Measurements from ENCODE around the gene ARPC1A. TPM values are rescaled to one million over a fixed set of nuclear protein-coding genes. Genes with fewer than 3 reads are reported as not detected.
"Not testable (repeated sequence)": the region's sequence is repeated elsewhere in the genome, so short reads cannot be mapped to it uniquely, and the experiment has no call there.

The ARPC1A gene
- polyA plus RNA-seq (2013, experiment 1 of 2), result 114 TPM
- 122 TPM for polyA plus RNA-seq (2013, experiment 2 of 2)

- Histone ChIP-seq H3K4me1 (ENCODE audit: insufficient read depth, low read length) (no peaks in the 10 kb centered on the region), H3K9ac (ENCODE audit: low read depth, low read length) (peak within 1 kb of the TSS; percentile 86), H3K4me3 (ENCODE audit: low read length) (peak within 1 kb of the TSS; percentile 81), H3K27me3 (ENCODE audit: insufficient read depth, low read length) (no peaks in the 10 kb centered on the region), H3K27ac (ENCODE audit: low read depth, low read length) (peak within 1 kb of the TSS; percentile 77), H3K36me3 (ENCODE audit: insufficient read depth, low read length) (no peaks in the 10 kb centered on the region), H3K9me3 (ENCODE audit: insufficient read depth, low read depth, low read length) (no peaks in the 10 kb centered on the region)
- WGBS, result under 1% methylated on average over 82 of the region's 82 CpGs
Observed at GRCh38 chr7:99325592-99326407, at the start of gene ARPC1A. ARPC1A (plus strand) TSS chr7:99325898; CDS start chr7:99333354, 7,456 bp downstream.

GRCh38 chr7:99278180-99278579, 47.5 kb upstream of the ARPC1A start:
- H3K4me3 ChIP-seq (ENCODE audit: low read length), result no peak overlapping the region
- 82% methylated on average over 5 of the region's 5 CpGs for WGBS
- no peaks in the 10 kb centered on the region for H3K27me3 ChIP-seq (ENCODE audit: insufficient read depth, low read length)
- H3K9ac ChIP-seq (ENCODE audit: low read depth, low read length), result no peak overlapping the region
- H3K9me3 ChIP-seq (ENCODE audit: insufficient read depth, low read depth, low read length), result no peaks in the 10 kb centered on the region
- no peaks in the 10 kb centered on the region for H3K36me3 ChIP-seq (ENCODE audit: insufficient read depth, low read length)
- no peak overlapping the region for H3K27ac ChIP-seq (ENCODE audit: low read depth, low read length)
- H3K4me1 ChIP-seq (ENCODE audit: insufficient read depth, low read length), result no peaks in the 10 kb centered on the region

- H3K9ac ChIP-seq (ENCODE audit: low read depth, low read length); H3K9me3 ChIP-seq (ENCODE audit: insufficient read depth, low read depth, low read length); H3K27ac ChIP-seq (ENCODE audit: low read depth, low read length); H3K4me3 ChIP-seq (ENCODE audit: low read length); H3K27me3 ChIP-seq (ENCODE audit: insufficient read depth, low read length); H3K4me1 ChIP-seq (ENCODE audit: insufficient read depth, low read length); H3K36me3 ChIP-seq (ENCODE audit: insufficient read depth, low read length): not testable (repeated sequence)
- 94% methylated on average over 4 of the region's 4 CpGs for WGBS
Observed at GRCh38 chr7:99284165-99284564, 41.5 kb upstream of the ARPC1A start.

GRCh38 chr7:99287779-99288534, 37.7 kb upstream of the ARPC1A start:
- Histone ChIP-seq H3K9me3 (ENCODE audit: insufficient read depth, low read depth, low read length) (no peaks in the 10 kb centered on the region), H3K4me1 (ENCODE audit: insufficient read depth, low read length) (no peaks in the 10 kb centered on the region), H3K9ac (ENCODE audit: low read depth, low read length) (no peak overlapping the region), H3K27ac (ENCODE audit: low read depth, low read length) (no peak overlapping the region), H3K36me3 (ENCODE audit: insufficient read depth, low read length) (no peaks in the 10 kb centered on the region), H3K27me3 (ENCODE audit: insufficient read depth, low read length) (no peaks in the 10 kb centered on the region), H3K4me3 (ENCODE audit: low read length) (no peak overlapping the region)
- WGBS, result 93% methylated on average over 23 of the region's 23 CpGs

GRCh38 chr7:99289185-99289584, 36.5 kb upstream of the ARPC1A start:
- Histone ChIP-seq H3K9me3 (ENCODE audit: insufficient read depth, low read depth, low read length) (no peaks in the 10 kb centered on the region), H3K4me1 (ENCODE audit: insufficient read depth, low read length) (no peaks in the 10 kb centered on the region), H3K9ac (ENCODE audit: low read depth, low read length) (no peak overlapping the region), H3K27me3 (ENCODE audit: insufficient read depth, low read length) (no peaks in the 10 kb centered on the region), H3K36me3 (ENCODE audit: insufficient read depth, low read length) (no peaks in the 10 kb centered on the region), H3K4me3 (ENCODE audit: low read length) (no peak overlapping the region), H3K27ac (ENCODE audit: low read depth, low read length) (no peak overlapping the region)
- whole genome bisulfite sequencing, result 81% methylated on average over 9 of the region's 9 CpGs

- not testable (repeated sequence) for H3K27me3 ChIP-seq (ENCODE audit: insufficient read depth, low read length); H3K4me3 ChIP-seq (ENCODE audit: low read length); H3K36me3 ChIP-seq (ENCODE audit: insufficient read depth, low read length); H3K9me3 ChIP-seq (ENCODE audit: insufficient read depth, low read depth, low read length); H3K27ac ChIP-seq (ENCODE audit: low read depth, low read length); H3K4me1 ChIP-seq (ENCODE audit: insufficient read depth, low read length); H3K9ac ChIP-seq (ENCODE audit: low read depth, low read length)
- WGBS, result 91% methylated on average over 3 of the region's 3 CpGs
Observed at GRCh38 chr7:99290148-99290547, 35.5 kb upstream of the ARPC1A start.

GRCh38 chr7:99290980-99291607, 34.6 kb upstream of the ARPC1A start:
- Histone ChIP-seq H3K27ac (ENCODE audit: low read depth, low read length) (no peak overlapping the region), H3K9ac (ENCODE audit: low read depth, low read length) (no peak overlapping the region), H3K4me1 (ENCODE audit: insufficient read depth, low read length) (no peaks in the 10 kb centered on the region), H3K36me3 (ENCODE audit: insufficient read depth, low read length) (no peaks in the 10 kb centered on the region), H3K4me3 (ENCODE audit: low read length) (no peak overlapping the region), H3K9me3 (ENCODE audit: insufficient read depth, low read depth, low read length) (no peaks in the 10 kb centered on the region), H3K27me3 (ENCODE audit: insufficient read depth, low read length) (no peaks in the 10 kb centered on the region)
- WGBS, result 96% methylated on average over 7 of the region's 10 CpGs

- Histone ChIP-seq H3K27me3 (ENCODE audit: insufficient read depth, low read length) (no peaks in the 10 kb centered on the region), H3K9me3 (ENCODE audit: insufficient read depth, low read depth, low read length) (no peaks in the 10 kb centered on the region), H3K9ac (ENCODE audit: low read depth, low read length) (no peak overlapping the region), H3K4me3 (ENCODE audit: low read length) (no peak overlapping the region), H3K27ac (ENCODE audit: low read depth, low read length) (no peak overlapping the region), H3K4me1 (ENCODE audit: insufficient read depth, low read length) (no peaks in the 10 kb centered on the region), H3K36me3 (ENCODE audit: insufficient read depth, low read length) (no peaks in the 10 kb centered on the region)
- 93% methylated on average over 14 of the region's 14 CpGs for WGBS
Observed at GRCh38 chr7:99292127-99292526, 33.6 kb upstream of the ARPC1A start.

- Histone ChIP-seq H3K4me1 (ENCODE audit: insufficient read depth, low read length) (no peaks in the 10 kb centered on the region), H3K27me3 (ENCODE audit: insufficient read depth, low read length) (no peaks in the 10 kb centered on the region), H3K9me3 (ENCODE audit: insufficient read depth, low read depth, low read length) (no peaks in the 10 kb centered on the region), H3K36me3 (ENCODE audit: insufficient read depth, low read length) (no peaks in the 10 kb centered on the region), H3K4me3 (ENCODE audit: low read length) (no peak overlapping the region), H3K9ac (ENCODE audit: low read depth, low read length) (no peak overlapping the region), H3K27ac (ENCODE audit: low read depth, low read length) (no peak overlapping the region)
- WGBS, result 100% methylated on average over 1 of the region's 1 CpG
Observed at GRCh38 chr7:99293167-99293566, 32.5 kb upstream of the ARPC1A start.

GRCh38 chr7:99293650-99294049, 32.0 kb upstream of the ARPC1A start:
- Histone ChIP-seq H3K27me3 (ENCODE audit: insufficient read depth, low read length) (no peaks in the 10 kb centered on the region), H3K4me3 (ENCODE audit: low read length) (no peak overlapping the region), H3K9ac (ENCODE audit: low read depth, low read length) (no peak overlapping the region), H3K9me3 (ENCODE audit: insufficient read depth, low read depth, low read length) (no peaks in the 10 kb centered on the region), H3K4me1 (ENCODE audit: insufficient read depth, low read length) (no peaks in the 10 kb centered on the region), H3K27ac (ENCODE audit: low read depth, low read length) (no peak overlapping the region), H3K36me3 (ENCODE audit: insufficient read depth, low read length) (no peaks in the 10 kb centered on the region)
- 89% methylated on average over 3 of the region's 4 CpGs for WGBS

- Histone ChIP-seq H3K9ac (ENCODE audit: low read depth, low read length) (no peak overlapping the region), H3K4me3 (ENCODE audit: low read length) (no peak overlapping the region), H3K9me3 (ENCODE audit: insufficient read depth, low read depth, low read length) (no peaks in the 10 kb centered on the region), H3K27ac (ENCODE audit: low read depth, low read length) (no peak overlapping the region), H3K4me1 (ENCODE audit: insufficient read depth, low read length) (no peaks in the 10 kb centered on the region), H3K36me3 (ENCODE audit: insufficient read depth, low read length) (no peaks in the 10 kb centered on the region), H3K27me3 (ENCODE audit: insufficient read depth, low read length) (no peaks in the 10 kb centered on the region)
- WGBS, result 90% methylated on average over 5 of the region's 5 CpGs
Observed at GRCh38 chr7:99296471-99296870, 29.2 kb upstream of the ARPC1A start.

All from HUES64 (cell line).